GM12878 (cell line): Measurements from ENCODE around the gene OTUB1. TPM values are rescaled to one million over a fixed set of nuclear protein-coding genes. Genes with fewer than 3 reads are reported as not detected.

Source experiments
- ATAC-seq: fragments of 200-7000 bp; cut with Tn5 transposase; 3 replicates; pipeline ENCODE4 v1.9.1; 2020; ENCODE audit warnings: mild to moderate bottlenecking, moderate library complexity
- BruUV-seq: library from RNA; stranded (reverse); fragments of 400-500 nt; replicated peaks from 2 replicates; lab custom pipeline; 2021; lab: Mats Ljungman, UMichigan
- CTCF ChIA-PET: fragments of 300-600 bp; sonication (Branson Sonifier 250); formaldehyde crosslinking; extraction: SDS; loops from one replicate; lab custom pipeline; 2021; ENCODE audit warnings: inconsistent platforms; lab: Yijun Ruan, JAX
- POLR2A ChIA-PET: fragments of 350-600 bp; formaldehyde crosslinking; extraction: SDS; loops from one replicate; lab custom pipeline; 2021; ENCODE audit warnings: inconsistent platforms; lab: Charles Lee
- RAD21 ChIA-PET: fragments of 300-600 bp; sonication (Branson Sonifier 250); formaldehyde crosslinking; loops from one replicate; lab custom pipeline; 2023; ENCODE audit warnings: antibody characterized with exemption; ENCODE audit not compliant: unreplicated experiment; lab: Charles Lee
- SMC1A ChIA-PET: fragments of 300-600 bp; sonication (Branson Sonifier 250); formaldehyde crosslinking; loops from one replicate; lab custom pipeline; 2023; ENCODE audit not compliant: unreplicated experiment, uncharacterized antibody; lab: Charles Lee
- DNase-seq: peaks from one replicate; pipeline ENCODE4 v3.0.0-alpha.2; 2011; ENCODE audit warnings: low read depth, low spot score
- FAIRE-seq: peaks from 3 replicates; lab custom pipeline; 2011; peaks lifted over from hg19 to GRCh38; lab: Jason Lieb, UNC
- H2AFZ ChIP-seq: 2 replicates; pipeline ENCODE4 v1.6.0; 2011; ENCODE audit warnings: low read depth, low read length, control low read depth; ENCODE audit not compliant: control insufficient read depth
- H3K27ac ChIP-seq: 2 replicates; pipeline ENCODE4 v1.5.1; 2011; ENCODE audit warnings: control low read depth; ENCODE audit not compliant: control insufficient read depth, insufficient read depth
- H3K27me3 ChIP-seq, 2 experiments: replicated peaks in 1 of 2; 2 replicates each; pipeline versions ENCODE4 v1.6.0 to v1.6.1; 2011; ENCODE audit warnings: low read length in 1 of 2; ENCODE audit not compliant: control insufficient read depth in 2 of 2, insufficient read depth in 2 of 2
- H3K36me3 ChIP-seq, 2 experiments: 2 replicates each; pipeline ENCODE4 v1.5.1; 2011; ENCODE audit warnings: low read length in 1 of 2; ENCODE audit not compliant: control insufficient read depth in 2 of 2, insufficient read depth in 2 of 2
- H3K4me1 ChIP-seq: 2 replicates; pipeline ENCODE4 v1.6.1; 2011; ENCODE audit warnings: mild to moderate bottlenecking, low read length, moderate library complexity, mixed read lengths; ENCODE audit not compliant: control insufficient read depth, insufficient read depth
- H3K4me2 ChIP-seq: 2 replicates; pipeline ENCODE4 v1.6.0; 2011; ENCODE audit warnings: control low read depth; ENCODE audit not compliant: control insufficient read depth, insufficient read depth
- H3K4me3 ChIP-seq: fragments of 200-600 bp; sonication (generic); 2 replicates; pipeline ENCODE4 v1.5.1; 2016
- H3K79me2 ChIP-seq: 2 replicates; pipeline ENCODE4 v1.6.0; 2011; ENCODE audit warnings: low read length; ENCODE audit not compliant: control insufficient read depth, insufficient read depth
- H3K9ac ChIP-seq: 2 replicates; pipeline ENCODE4 v1.8.0; 2011; ENCODE audit warnings: low read length, control low read depth, mixed read lengths; ENCODE audit not compliant: control insufficient read depth, insufficient read depth
- H3K9me3 ChIP-seq: replicated peaks from 3 replicates; pipeline ENCODE4 v1.5.1; 2011; ENCODE audit warnings: mild to moderate bottlenecking, low read length; ENCODE audit not compliant: control insufficient read depth, insufficient read depth
- H4K20me1 ChIP-seq: 2 replicates; pipeline ENCODE4 v1.6.0; 2011; ENCODE audit not compliant: control insufficient read depth, insufficient read depth
- CEBPB ChIP-seq, 2 experiments: fragments of 150-350 bp in 1 of 2; IDR thresholded peaks; 2 replicates each; pipeline ENCODE4 v1.6.1; 2012 to 2014; ENCODE audit warnings: low read depth in 2 of 2, low read length in 2 of 2, borderline replicate concordance in 1 of 2, inconsistent platforms in 1 of 2
- ETV6 ChIP-seq, 2 experiments: fragments of 450-650 bp in 1 of 2; IDR thresholded peaks in 1 of 2; conservative IDR thresholded peaks in 1 of 2; 2 replicates each; pipeline ENCODE4 v1.6.1; 2014; ENCODE audit warnings: antibody characterized with exemption in 1 of 2, borderline replicate concordance in 1 of 2, low read depth in 1 of 2, mild to moderate bottlenecking in 1 of 2, moderate library complexity in 1 of 2
- EZH2 ChIP-seq: IDR thresholded peaks from 2 replicates; pipeline ENCODE4 v1.6.1; 2012; ENCODE audit warnings: low read depth, mild to moderate bottlenecking, control low read depth, inconsistent platforms, low read length, borderline replicate concordance; ENCODE audit not compliant: control insufficient read depth
- GATAD2B ChIP-seq: fragments of 450-650 bp; conservative IDR thresholded peaks from 2 replicates; pipeline ENCODE4 v1.6.1; 2017; ENCODE audit warnings: low read depth, mild to moderate bottlenecking, moderate library complexity
- HDGF ChIP-seq: fragments of 450-650 bp; IDR thresholded peaks from 2 replicates; pipeline ENCODE4 v1.6.1; 2016; ENCODE audit warnings: antibody characterized with exemption
- IRF4 ChIP-seq: IDR thresholded peaks from 2 replicates; pipeline ENCODE4 v1.6.1; 2011; ENCODE audit warnings: low read depth, low read length
- JUNB ChIP-seq: IDR thresholded peaks from 2 replicates; pipeline ENCODE4 v1.6.1; 2016; ENCODE audit warnings: antibody characterized with exemption, mild to moderate bottlenecking
- MTA3 ChIP-seq: IDR thresholded peaks from 2 replicates; pipeline ENCODE4 v1.6.1; 2012; ENCODE audit warnings: low read length, inconsistent platforms, borderline replicate concordance
- MXI1 ChIP-seq: fragments of 150-350 bp; IDR thresholded peaks from 2 replicates; pipeline ENCODE4 v1.6.1; 2011; ENCODE audit warnings: low read depth, mild to moderate bottlenecking, inconsistent platforms, low read length, improper control_type of control experiment
- MYB ChIP-seq: fragments of 150-350 bp; IDR thresholded peaks from 2 replicates; pipeline ENCODE4 v1.6.1; 2014; ENCODE audit warnings: mild to moderate bottlenecking, low read depth, low read length, borderline replicate concordance
- SMARCA5 ChIP-seq: fragments of 450-650 bp; IDR thresholded peaks from 2 replicates; pipeline ENCODE4 v1.6.1; 2017; ENCODE audit warnings: mild to moderate bottlenecking
- TAF1 ChIP-seq: IDR thresholded peaks from 2 replicates; pipeline ENCODE4 v1.6.1; 2011; ENCODE audit warnings: mild to moderate bottlenecking, low read depth, low read length, borderline replicate concordance
- YY1 ChIP-seq: IDR thresholded peaks from 2 replicates; pipeline ENCODE4 v1.6.1; 2011; ENCODE audit warnings: low read depth, mild to moderate bottlenecking, low read length
- ZNF274 ChIP-seq: IDR thresholded peaks from one replicate; pipeline ENCODE4 v1.8.0; 2011; ENCODE audit not compliant: insufficient read length, insufficient read depth
- WGBS: methylation state at CpG from one replicate; pipeline ENCODE4 v1.1.6; 2016; ENCODE audit warnings: low lambda C conversion rate; ENCODE audit not compliant: insufficient replicate concordance, insufficient coverage; ENCODE audit errors: missing lambda C conversion rate; 5-methylcytosine and 5-hydroxymethylcytosine counted together
- in situ Hi-C: fragments of 300-500 bp; cut with MboI; formaldehyde crosslinking; loops from 9 replicates; pipeline ENCODE4 v1.14.3; 2018; ENCODE audit warnings: mixed read lengths
- intact Hi-C: fragments of 100-400 bp; cut with micrococcal nuclease; formaldehyde crosslinking; loops from one replicate; pipeline ENCODE4 v1.14.2; 2022; ENCODE audit not compliant: unreplicated experiment
- polyA plus RNA-seq, 11 experiments: library from polyadenylated mRNA; depleted of rRNA in 4 of 11; unstranded in 6 of 11; stranded (reverse) in 5 of 11; fragments of >200 nt; fragmentation: Nextera tagmentation in 4 of 11; fragmentation: Illumina TruSeq in 1 of 11; extraction: Ambion mirVana in 4 of 11; extraction: Trizol in 1 of 11; gene quantifications; 1 replicate in 1 of 11; 2 replicates in 10 of 11; pipeline versions ENCODE4 v1.2.1 to v1.2.3, GENCODE V29; 2011 to 2016; ENCODE audit warnings: inconsistent platforms in 2 of 11, missing spikeins in 2 of 11, low read depth in 1 of 11
- total RNA-seq, 4 experiments: library from RNA; depleted of rRNA in 3 of 4; stranded (reverse); fragments of >200 nt in 3 of 4; fragmentation: Illumina TruSeq in 1 of 4; extraction: Trizol in 1 of 4; gene quantifications; 2 replicates each; pipeline versions ENCODE4 v1.2.1 to v1.2.3, GENCODE V29; 2013 to 2021
- TF ChIP-seq, protein P1 (sequence below): fragments of 150-350 bp; IDR thresholded peaks from 2 replicates; pipeline ENCODE4 v1.6.1; 2016; ENCODE audit warnings: low read depth, low read length
- TF ChIP-seq, protein P2 (sequence below): IDR thresholded peaks from 2 replicates; pipeline ENCODE4 v1.6.1; 2012; ENCODE audit warnings: improper control_type of control experiment, low read depth, low read length; ENCODE audit not compliant: insufficient replicate concordance

The OTUB1 gene
- total and polyA plus RNA-seq, 10 of the 15 experiments (the other 5 are each of a cell fraction or from before 2014, with no cell fraction given): 49.6 to 225 (median 131) TPM

DNA sequence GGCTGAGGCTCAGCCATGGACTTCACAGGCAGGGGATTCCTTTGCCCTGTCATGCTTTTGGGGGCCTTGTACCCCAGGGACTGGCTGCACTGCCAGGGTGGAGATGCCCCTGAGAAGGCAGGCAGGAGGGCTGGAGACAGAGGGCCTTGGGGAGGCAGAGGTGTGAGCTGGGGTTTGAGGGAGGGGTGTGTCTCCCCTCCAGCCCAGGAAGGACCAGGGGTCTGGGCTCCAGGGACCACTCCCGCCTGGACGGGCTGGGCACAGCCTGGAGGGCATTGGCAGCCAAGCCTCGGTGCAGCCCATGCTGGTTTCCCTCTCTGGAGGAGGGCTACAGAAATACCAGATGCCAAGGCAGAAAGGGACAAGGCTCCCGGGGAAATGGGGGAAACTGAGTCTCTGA, 19.5 kb downstream of the OTUB1 start (continued):
- TF ChIP-seq, protein P1, sequence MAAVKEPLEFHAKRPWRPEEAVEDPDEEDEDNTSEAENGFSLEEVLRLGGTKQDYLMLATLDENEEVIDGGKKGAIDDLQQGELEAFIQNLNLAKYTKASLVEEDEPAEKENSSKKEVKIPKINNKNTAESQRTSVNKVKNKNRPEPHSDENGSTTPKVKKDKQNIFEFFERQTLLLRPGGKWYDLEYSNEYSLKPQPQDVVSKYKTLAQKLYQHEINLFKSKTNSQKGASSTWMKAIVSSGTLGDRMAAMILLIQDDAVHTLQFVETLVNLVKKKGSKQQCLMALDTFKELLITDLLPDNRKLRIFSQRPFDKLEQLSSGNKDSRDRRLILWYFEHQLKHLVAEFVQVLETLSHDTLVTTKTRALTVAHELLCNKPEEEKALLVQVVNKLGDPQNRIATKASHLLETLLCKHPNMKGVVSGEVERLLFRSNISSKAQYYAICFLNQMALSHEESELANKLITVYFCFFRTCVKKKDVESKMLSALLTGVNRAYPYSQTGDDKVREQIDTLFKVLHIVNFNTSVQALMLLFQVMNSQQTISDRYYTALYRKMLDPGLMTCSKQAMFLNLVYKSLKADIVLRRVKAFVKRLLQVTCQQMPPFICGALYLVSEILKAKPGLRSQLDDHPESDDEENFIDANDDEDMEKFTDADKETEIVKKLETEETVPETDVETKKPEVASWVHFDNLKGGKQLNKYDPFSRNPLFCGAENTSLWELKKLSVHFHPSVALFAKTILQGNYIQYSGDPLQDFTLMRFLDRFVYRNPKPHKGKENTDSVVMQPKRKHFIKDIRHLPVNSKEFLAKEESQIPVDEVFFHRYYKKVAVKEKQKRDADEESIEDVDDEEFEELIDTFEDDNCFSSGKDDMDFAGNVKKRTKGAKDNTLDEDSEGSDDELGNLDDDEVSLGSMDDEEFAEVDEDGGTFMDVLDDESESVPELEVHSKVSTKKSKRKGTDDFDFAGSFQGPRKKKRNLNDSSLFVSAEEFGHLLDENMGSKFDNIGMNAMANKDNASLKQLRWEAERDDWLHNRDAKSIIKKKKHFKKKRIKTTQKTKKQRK: no peak
- TF ChIP-seq ETV6 (conservative IDR thresholded peaks at IDR 0.05 in 1 of 2, IDR thresholded peaks at IDR 0.05 in 1 of 2; ENCODE audit: borderline replicate concordance in 1 of 2, low read depth in 1 of 2) (no peak), EZH2 (no peak)

DNA sequence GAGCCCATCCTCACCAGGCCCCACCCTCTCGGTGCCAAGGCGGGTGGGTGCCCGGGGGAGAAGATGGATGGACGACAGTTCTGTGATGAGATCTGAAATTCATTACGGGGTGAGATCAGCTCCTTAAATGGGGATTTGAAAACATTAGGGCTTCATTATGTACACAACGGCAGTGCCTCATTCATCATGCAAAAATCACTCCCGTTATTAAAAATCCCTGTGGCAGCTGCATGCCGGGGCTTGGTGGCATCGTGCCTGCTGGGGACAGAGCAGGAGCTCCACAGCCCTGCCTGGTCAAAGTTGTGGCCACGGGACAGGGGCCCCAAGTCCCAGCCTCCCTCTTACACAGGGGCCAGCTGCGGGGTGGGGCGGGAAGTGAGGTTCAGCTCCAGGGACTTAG, 20.2 kb downstream of the OTUB1 start:
- BruUV-seq: no TSS peak
- in situ Hi-C loops: no loop called here
- POLR2A ChIA-PET: no interaction called here

More for the DNA sequence above, 20.2 kb downstream of the OTUB1 start:
- intact Hi-C loops: no loop called here
- Histone ChIP-seq H4K20me1 (no peaks in the 10 kb centered on the region; the same call in 1 of the 2 replicates), H3K27ac (no peak overlapping the region), H2AFZ (no peak overlapping the region), H3K4me3 (no peak overlapping the region), H3K27me3 (no peaks in the 10 kb centered on the region; a peak in 3 of 4 replicates), H3K4me1 (no peaks in the 10 kb centered on the region; the same call in 1 of the 2 replicates), H3K79me2 (no peaks in the 10 kb centered on the region), H3K36me3 (no peaks in the 10 kb centered on the region), H3K9me3 (peaks cover 3% of the 10 kb centered on the region; the same call in 2 of the 3 replicates), H3K4me2 (no peak overlapping the region), H3K9ac (no peak overlapping the region)
- no peak for TF ChIP-seq GATAD2B
- TF ChIP-seq MXI1: no peak
- no peak for TF ChIP-seq MTA3
- TF ChIP-seq SMARCA5: no peak
- TF ChIP-seq ZNF274: no peak
- TF ChIP-seq IRF4: no peak
- TF ChIP-seq JUNB: no peak
- no peak for TF ChIP-seq MYB
- TF ChIP-seq HDGF: no peak
- no peak for TF ChIP-seq YY1
- no peak for TF ChIP-seq CEBPB (IDR thresholded peaks at IDR 0.05; ENCODE audit: borderline replicate concordance in 1 of 2, low read depth in 2 of 2, low read length in 2 of 2)
- no peak for TF ChIP-seq TAF1
- TF ChIP-seq, protein P2, sequence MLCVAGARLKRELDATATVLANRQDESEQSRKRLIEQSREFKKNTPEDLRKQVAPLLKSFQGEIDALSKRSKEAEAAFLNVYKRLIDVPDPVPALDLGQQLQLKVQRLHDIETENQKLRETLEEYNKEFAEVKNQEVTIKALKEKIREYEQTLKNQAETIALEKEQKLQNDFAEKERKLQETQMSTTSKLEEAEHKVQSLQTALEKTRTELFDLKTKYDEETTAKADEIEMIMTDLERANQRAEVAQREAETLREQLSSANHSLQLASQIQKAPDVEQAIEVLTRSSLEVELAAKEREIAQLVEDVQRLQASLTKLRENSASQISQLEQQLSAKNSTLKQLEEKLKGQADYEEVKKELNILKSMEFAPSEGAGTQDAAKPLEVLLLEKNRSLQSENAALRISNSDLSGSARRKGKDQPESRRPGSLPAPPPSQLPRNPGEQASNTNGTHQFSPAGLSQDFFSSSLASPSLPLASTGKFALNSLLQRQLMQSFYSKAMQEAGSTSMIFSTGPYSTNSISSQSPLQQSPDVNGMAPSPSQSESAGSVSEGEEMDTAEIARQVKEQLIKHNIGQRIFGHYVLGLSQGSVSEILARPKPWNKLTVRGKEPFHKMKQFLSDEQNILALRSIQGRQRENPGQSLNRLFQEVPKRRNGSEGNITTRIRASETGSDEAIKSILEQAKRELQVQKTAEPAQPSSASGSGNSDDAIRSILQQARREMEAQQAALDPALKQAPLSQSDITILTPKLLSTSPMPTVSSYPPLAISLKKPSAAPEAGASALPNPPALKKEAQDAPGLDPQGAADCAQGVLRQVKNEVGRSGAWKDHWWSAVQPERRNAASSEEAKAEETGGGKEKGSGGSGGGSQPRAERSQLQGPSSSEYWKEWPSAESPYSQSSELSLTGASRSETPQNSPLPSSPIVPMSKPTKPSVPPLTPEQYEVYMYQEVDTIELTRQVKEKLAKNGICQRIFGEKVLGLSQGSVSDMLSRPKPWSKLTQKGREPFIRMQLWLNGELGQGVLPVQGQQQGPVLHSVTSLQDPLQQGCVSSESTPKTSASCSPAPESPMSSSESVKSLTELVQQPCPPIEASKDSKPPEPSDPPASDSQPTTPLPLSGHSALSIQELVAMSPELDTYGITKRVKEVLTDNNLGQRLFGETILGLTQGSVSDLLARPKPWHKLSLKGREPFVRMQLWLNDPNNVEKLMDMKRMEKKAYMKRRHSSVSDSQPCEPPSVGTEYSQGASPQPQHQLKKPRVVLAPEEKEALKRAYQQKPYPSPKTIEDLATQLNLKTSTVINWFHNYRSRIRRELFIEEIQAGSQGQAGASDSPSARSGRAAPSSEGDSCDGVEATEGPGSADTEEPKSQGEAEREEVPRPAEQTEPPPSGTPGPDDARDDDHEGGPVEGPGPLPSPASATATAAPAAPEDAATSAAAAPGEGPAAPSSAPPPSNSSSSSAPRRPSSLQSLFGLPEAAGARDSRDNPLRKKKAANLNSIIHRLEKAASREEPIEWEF: no peak
- no peak for DNase-seq
- no peak for FAIRE-seq
- no peak for ATAC-seq
- ChIA-PET CTCF (no interaction called here), RAD21 (no interaction called here), SMC1A (interaction anchor here (1.2 kb wide), 1 partner anchor 142 kb away, joined by 3 read pairs; no protein-coding TSS in a partner anchor)
- WGBS: 47% methylated on average over 12 of the region's 12 CpGs
